Peyer's patch (tissue), 4 donors: ENCODE measurements around the gene SPG11.

Experiments used
- POLR2A ChIP-seq, 2 donors: fragments of 450-650 bp; IDR thresholded peaks; one replicate each; pipeline ENCODE4 v1.5.1; 2017; ENCODE audit warnings: antibody characterized with exemption in 2 of 2, mild to moderate bottlenecking in 2 of 2, moderate library complexity in 2 of 2
- TF ChIP-seq, protein P1 (sequence below), 6 experiments: fragments of 450-650 bp in 4 of 6; fragments of 200-600 bp in 2 of 6; sonication (generic) in 1 of 6; IDR thresholded peaks; one replicate each; pipeline ENCODE4 v1.5.1; 2017 to 2019; ENCODE audit warnings: antibody characterized with exemption in 6 of 6, mild to moderate bottlenecking in 3 of 6, moderate library complexity in 1 of 6

DNA sequence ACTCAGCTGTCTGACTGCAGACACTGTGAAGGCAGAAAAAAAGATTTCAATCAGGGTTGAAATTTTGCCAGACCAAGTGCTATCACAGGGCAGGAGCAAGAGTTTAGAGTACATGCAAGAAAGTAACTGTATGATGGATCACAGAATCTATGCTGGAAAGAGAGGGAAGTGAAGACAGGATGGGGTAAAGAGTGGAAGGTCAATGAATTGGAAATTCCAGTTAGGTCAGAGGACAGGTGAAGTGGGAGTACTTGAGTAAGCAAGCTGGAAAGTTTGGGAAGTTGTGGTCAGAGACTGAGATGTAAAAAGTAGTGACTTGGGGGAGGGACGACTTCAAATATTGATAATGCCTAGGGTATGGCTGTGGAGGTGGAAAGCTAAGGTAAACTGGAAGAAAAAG is 7.2 kb downstream of the SPG11 start:
- TF ChIP-seq POLR2A (IDR thresholded peaks at IDR 0.05) = no peak
- TF ChIP-seq, protein P1, sequence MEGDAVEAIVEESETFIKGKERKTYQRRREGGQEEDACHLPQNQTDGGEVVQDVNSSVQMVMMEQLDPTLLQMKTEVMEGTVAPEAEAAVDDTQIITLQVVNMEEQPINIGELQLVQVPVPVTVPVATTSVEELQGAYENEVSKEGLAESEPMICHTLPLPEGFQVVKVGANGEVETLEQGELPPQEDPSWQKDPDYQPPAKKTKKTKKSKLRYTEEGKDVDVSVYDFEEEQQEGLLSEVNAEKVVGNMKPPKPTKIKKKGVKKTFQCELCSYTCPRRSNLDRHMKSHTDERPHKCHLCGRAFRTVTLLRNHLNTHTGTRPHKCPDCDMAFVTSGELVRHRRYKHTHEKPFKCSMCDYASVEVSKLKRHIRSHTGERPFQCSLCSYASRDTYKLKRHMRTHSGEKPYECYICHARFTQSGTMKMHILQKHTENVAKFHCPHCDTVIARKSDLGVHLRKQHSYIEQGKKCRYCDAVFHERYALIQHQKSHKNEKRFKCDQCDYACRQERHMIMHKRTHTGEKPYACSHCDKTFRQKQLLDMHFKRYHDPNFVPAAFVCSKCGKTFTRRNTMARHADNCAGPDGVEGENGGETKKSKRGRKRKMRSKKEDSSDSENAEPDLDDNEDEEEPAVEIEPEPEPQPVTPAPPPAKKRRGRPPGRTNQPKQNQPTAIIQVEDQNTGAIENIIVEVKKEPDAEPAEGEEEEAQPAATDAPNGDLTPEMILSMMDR (IDR thresholded peaks at IDR 0.05) = no peak
